ENCODE measurements around the gene CDK14.

- no peak for TF ChIP-seq SIN3A (IDR thresholded peaks at IDR 0.05; ENCODE audit: borderline replicate concordance, insufficient read depth, low read length)
- TF ChIP-seq TAF1 (IDR thresholded peaks at IDR 0.05; ENCODE audit: borderline replicate concordance, insufficient read depth, low read length): no peak
- TF ChIP-seq, protein P1, sequence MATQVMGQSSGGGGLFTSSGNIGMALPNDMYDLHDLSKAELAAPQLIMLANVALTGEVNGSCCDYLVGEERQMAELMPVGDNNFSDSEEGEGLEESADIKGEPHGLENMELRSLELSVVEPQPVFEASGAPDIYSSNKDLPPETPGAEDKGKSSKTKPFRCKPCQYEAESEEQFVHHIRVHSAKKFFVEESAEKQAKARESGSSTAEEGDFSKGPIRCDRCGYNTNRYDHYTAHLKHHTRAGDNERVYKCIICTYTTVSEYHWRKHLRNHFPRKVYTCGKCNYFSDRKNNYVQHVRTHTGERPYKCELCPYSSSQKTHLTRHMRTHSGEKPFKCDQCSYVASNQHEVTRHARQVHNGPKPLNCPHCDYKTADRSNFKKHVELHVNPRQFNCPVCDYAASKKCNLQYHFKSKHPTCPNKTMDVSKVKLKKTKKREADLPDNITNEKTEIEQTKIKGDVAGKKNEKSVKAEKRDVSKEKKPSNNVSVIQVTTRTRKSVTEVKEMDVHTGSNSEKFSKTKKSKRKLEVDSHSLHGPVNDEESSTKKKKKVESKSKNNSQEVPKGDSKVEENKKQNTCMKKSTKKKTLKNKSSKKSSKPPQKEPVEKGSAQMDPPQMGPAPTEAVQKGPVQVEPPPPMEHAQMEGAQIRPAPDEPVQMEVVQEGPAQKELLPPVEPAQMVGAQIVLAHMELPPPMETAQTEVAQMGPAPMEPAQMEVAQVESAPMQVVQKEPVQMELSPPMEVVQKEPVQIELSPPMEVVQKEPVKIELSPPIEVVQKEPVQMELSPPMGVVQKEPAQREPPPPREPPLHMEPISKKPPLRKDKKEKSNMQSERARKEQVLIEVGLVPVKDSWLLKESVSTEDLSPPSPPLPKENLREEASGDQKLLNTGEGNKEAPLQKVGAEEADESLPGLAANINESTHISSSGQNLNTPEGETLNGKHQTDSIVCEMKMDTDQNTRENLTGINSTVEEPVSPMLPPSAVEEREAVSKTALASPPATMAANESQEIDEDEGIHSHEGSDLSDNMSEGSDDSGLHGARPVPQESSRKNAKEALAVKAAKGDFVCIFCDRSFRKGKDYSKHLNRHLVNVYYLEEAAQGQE (IDR thresholded peaks at IDR 0.05; ENCODE audit: insufficient read depth in 1 of 2, low read depth in 2 of 2, low read length in 2 of 2): no peak
- TF ChIP-seq POLR2AphosphoS5 (IDR thresholded peaks at IDR 0.05; ENCODE audit: low read depth, low read length): no peak
Observed at GRCh38 chr7:91242097-91242844, 646.1 kb downstream of the CDK14 start.

Data from PFSK-1 (cell line).